Measurements from ENCODE around the gene TERT. TPM values are rescaled to one million over a fixed set of nuclear protein-coding genes. Genes with fewer than 3 reads are reported as not detected.

The TERT gene
- total RNA-seq, 5 donors from 2014 or later (not counting 1 experiment from before 2014, with no cell fraction given): 0.09 to 0.70 (median 0.28) TPM

- Mint-ChIP-seq H3K9me3 (peaks cover 0 to 3% (median 0%) of the 10 kb centered on the region in 3 donors), H3K4me1 (peaks cover 2 to 6% (median 3%) of the 10 kb centered on the region in 3 donors), H3K27me3 (no peaks in the 10 kb centered on the region), H3K4me3 (no peak overlapping the region), H3K27ac (no peak overlapping the region), H3K36me3 (no peaks in the 10 kb centered on the region)
- ATAC-seq (replicated peaks in 1 of 4) (no peak), DNase-seq (peak in 2 of 35 experiments; percentile 4 to 14)
- Histone ChIP-seq H3K4me3 (ENCODE audit: control insufficient read depth in 1 of 2, extremely low read depth in 1 of 2, low read length in 1 of 2) (no peak overlapping the region), H3K9me3 (no peaks in the 10 kb centered on the region), H3K27ac (ENCODE audit: low read length) (no peak overlapping the region), H3K27me3 (replicated peaks in 1 of 2; ENCODE audit: control insufficient read depth in 2 of 2, extremely low read depth in 1 of 2, insufficient read depth in 2 of 2, low read length in 1 of 2) (peaks cover 0 to 6% of the 10 kb centered on the region in 2 experiments), H3K36me3 (ENCODE audit: control insufficient read depth in 2 of 2, extremely low read depth in 1 of 2, insufficient read depth in 1 of 2, low read length in 1 of 2) (no peaks in the 10 kb centered on the region), H3K4me1 (ENCODE audit: control insufficient read depth in 1 of 2, extremely low read depth in 1 of 2, insufficient read depth in 2 of 2, low read length in 2 of 2) (peaks cover 0 to 15% of the 10 kb centered on the region in 2 experiments)
- CTCF ChIA-PET: no interaction called here
- POLR2A ChIA-PET: interaction anchor here in 1 of 2 donors (0.5 kb wide), 1 partner anchor 17 kb away, joined by 3 read pairs; no protein-coding TSS in a partner anchor
- 91% methylated on average over 21 of the region's 33 CpGs for WGBS (ENCODE audit: insufficient coverage)
Observed at GRCh38 chr5:1298723-1299510, 4.0 kb upstream of the TERT start.

GRCh38 chr5:1298067-1298551, 3.2 kb upstream of the TERT start:
- no peak for ATAC-seq (replicated peaks in 1 of 4)
- POLR2A ChIA-PET: interaction anchor here in 1 of 2 donors (0.5 kb wide), 1 partner anchor 18 kb away, joined by 3 read pairs; no protein-coding TSS in a partner anchor
- Mint-ChIP-seq H3K4me3 (no peak overlapping the region), H3K36me3 (no peaks in the 10 kb centered on the region), H3K27me3 (no peaks in the 10 kb centered on the region), H3K27ac (no peak overlapping the region), H3K4me1 (peaks cover 4 to 6% (median 6%) of the 10 kb centered on the region in 3 donors), H3K9me3 (peaks cover 0 to 3% (median 0%) of the 10 kb centered on the region in 3 donors)
- H3K9me3 ChIP-seq: no peaks in the 10 kb centered on the region
- no peak overlapping the region for H3K4me3 ChIP-seq (ENCODE audit: control insufficient read depth in 1 of 2, extremely low read depth in 1 of 2, low read length in 1 of 2)
- WGBS (ENCODE audit: insufficient coverage): 92% methylated on average over 15 of the region's 19 CpGs
- DNase-seq: peak in 2 of 35 experiments; percentile 10 to 11
- H3K27me3 ChIP-seq (replicated peaks in 1 of 2; ENCODE audit: control insufficient read depth in 2 of 2, extremely low read depth in 1 of 2, insufficient read depth in 2 of 2, low read length in 1 of 2): peaks cover 0 to 12% of the 10 kb centered on the region in 2 experiments
- H3K36me3 ChIP-seq (ENCODE audit: control insufficient read depth in 2 of 2, extremely low read depth in 1 of 2, insufficient read depth in 1 of 2, low read length in 1 of 2): no peaks in the 10 kb centered on the region
- H3K4me1 ChIP-seq (ENCODE audit: control insufficient read depth in 1 of 2, extremely low read depth in 1 of 2, insufficient read depth in 2 of 2, low read length in 2 of 2): peaks cover 0 to 23% of the 10 kb centered on the region in 2 experiments
- CTCF ChIA-PET: no interaction called here
- no peak overlapping the region for H3K27ac ChIP-seq (ENCODE audit: low read length)

- Mint-ChIP-seq H3K4me1 (peaks cover 6% of the 10 kb centered on the region in 3 donors), H3K36me3 (no peaks in the 10 kb centered on the region), H3K4me3 (no peak overlapping the region), H3K27ac (no peak overlapping the region), H3K9me3 (peaks cover 0 to under 1% (median 0%) of the 10 kb centered on the region in 3 donors), H3K27me3 (no peaks in the 10 kb centered on the region)
- ATAC-seq (replicated peaks in 1 of 4): no peak
- POLR2A ChIA-PET: no interaction called here
- Histone ChIP-seq H3K27ac (ENCODE audit: low read length) (no peak overlapping the region), H3K4me1 (ENCODE audit: control insufficient read depth in 1 of 2, extremely low read depth in 1 of 2, insufficient read depth in 2 of 2, low read length in 2 of 2) (peaks cover 0 to 25% of the 10 kb centered on the region in 2 experiments), H3K4me3 (ENCODE audit: control insufficient read depth in 1 of 2, extremely low read depth in 1 of 2, low read length in 1 of 2) (no peak overlapping the region), H3K36me3 (ENCODE audit: control insufficient read depth in 2 of 2, extremely low read depth in 1 of 2, insufficient read depth in 1 of 2, low read length in 1 of 2) (no peaks in the 10 kb centered on the region), H3K27me3 (replicated peaks in 1 of 2; ENCODE audit: control insufficient read depth in 2 of 2, extremely low read depth in 1 of 2, insufficient read depth in 2 of 2, low read length in 1 of 2) (peaks cover 0 to 17% of the 10 kb centered on the region in 2 experiments), H3K9me3 (no peaks in the 10 kb centered on the region)
- peak in 1 of 35 experiments; percentile 5 for DNase-seq
- CTCF ChIA-PET: no interaction called here
- WGBS (ENCODE audit: insufficient coverage): 82% methylated on average over 4 of the region's 4 CpGs
Observed at GRCh38 chr5:1297243-1297642, 2.4 kb upstream of the TERT start.

GRCh38 chr5:1295650-1296037, 776 bp upstream of the TERT start:
- POLR2A ChIA-PET: no interaction called here
- H3K4me3 ChIP-seq (ENCODE audit: control insufficient read depth in 1 of 2, extremely low read depth in 1 of 2, low read length in 1 of 2): no peak overlapping the region

GRCh38 chr5:1294206-1294834, 548 bp downstream of the TERT start:
- peak overlapping the region in 1 of 2 donors; percentile 54 for H3K4me3 ChIP-seq (ENCODE audit: control insufficient read depth in 1 of 2, extremely low read depth in 1 of 2, low read length in 1 of 2)
- peaks cover 0 to 25% of the 10 kb centered on the region in 2 experiments for H3K4me1 ChIP-seq (ENCODE audit: control insufficient read depth in 1 of 2, extremely low read depth in 1 of 2, insufficient read depth in 2 of 2, low read length in 2 of 2)

More at GRCh38 chr5:1295650-1296037, 776 bp upstream of the TERT start:
- Histone ChIP-seq H3K36me3 (ENCODE audit: control insufficient read depth in 2 of 2, extremely low read depth in 1 of 2, insufficient read depth in 1 of 2, low read length in 1 of 2) (no peaks in the 10 kb centered on the region), H3K4me1 (ENCODE audit: control insufficient read depth in 1 of 2, extremely low read depth in 1 of 2, insufficient read depth in 2 of 2, low read length in 2 of 2) (peaks cover 0 to 25% of the 10 kb centered on the region in 2 experiments), H3K27me3 (replicated peaks in 1 of 2; ENCODE audit: control insufficient read depth in 2 of 2, extremely low read depth in 1 of 2, insufficient read depth in 2 of 2, low read length in 1 of 2) (peaks cover 0 to 28% of the 10 kb centered on the region in 2 experiments), H3K9me3 (no peaks in the 10 kb centered on the region), H3K27ac (ENCODE audit: low read length) (no peak overlapping the region)
- Mint-ChIP-seq H3K36me3 (no peaks in the 10 kb centered on the region), H3K9me3 (no peaks in the 10 kb centered on the region), H3K4me1 (peaks cover 6 to 11% (median 6%) of the 10 kb centered on the region in 3 donors), H3K27me3 (no peaks in the 10 kb centered on the region), H3K4me3 (peak overlapping the region; percentile 34 to 56 (median 51)), H3K27ac (no peak overlapping the region)
- CTCF ChIA-PET: no interaction called here
- 85% methylated on average over 18 of the region's 22 CpGs for whole genome bisulfite sequencing (ENCODE audit: insufficient coverage)
- DNase-seq: peak in 1 of 35 experiments; percentile 13
- no peak for ATAC-seq (replicated peaks in 1 of 4)

More at GRCh38 chr5:1294206-1294834, 548 bp downstream of the TERT start:
- Mint-ChIP-seq H3K36me3 (no peaks in the 10 kb centered on the region), H3K27me3 (no peaks in the 10 kb centered on the region), H3K9me3 (no peaks in the 10 kb centered on the region), H3K27ac (no peak overlapping the region), H3K4me3 (peak overlapping the region in 1 of 3 donors; percentile 56), H3K4me1 (peaks cover 6 to 11% (median 6%) of the 10 kb centered on the region in 3 donors)
- Histone ChIP-seq H3K9me3 (no peaks in the 10 kb centered on the region), H3K27me3 (replicated peaks in 1 of 2; ENCODE audit: control insufficient read depth in 2 of 2, extremely low read depth in 1 of 2, insufficient read depth in 2 of 2, low read length in 1 of 2) (peaks cover 0 to 28% of the 10 kb centered on the region in 2 experiments), H3K27ac (ENCODE audit: low read length) (no peak overlapping the region), H3K36me3 (ENCODE audit: control insufficient read depth in 2 of 2, extremely low read depth in 1 of 2, insufficient read depth in 1 of 2, low read length in 1 of 2) (no peaks in the 10 kb centered on the region)
- WGBS (ENCODE audit: insufficient coverage): 37% methylated on average over 69 of the region's 69 CpGs
- ChIA-PET POLR2A (interaction anchor here in 1 of 2 donors (0.5 kb wide), 1 partner anchor 25 kb away, joined by 4 read pairs; no protein-coding TSS in a partner anchor), CTCF (no interaction called here)
- DNase-seq (peak in 2 of 35 experiments; percentile 15 to 21), ATAC-seq (replicated peaks in 1 of 4) (peak; percentile 13 to 24 (median 18))
